ENCODE data around the gene GPATCH8. TPM values are rescaled to one million over a fixed set of nuclear protein-coding genes. Genes with fewer than 3 reads are reported as not detected.
A peak's percentile ranks its signal among the peaks of the same experiment; 100 is the strongest.

Gene GPATCH8
- total and polyA plus RNA-seq, 9 of the 15 experiments (the other 6 are each of a cell fraction or from before 2014, with no cell fraction given), result 10.6 to 29.6 (median 13.2) TPM

DNA sequence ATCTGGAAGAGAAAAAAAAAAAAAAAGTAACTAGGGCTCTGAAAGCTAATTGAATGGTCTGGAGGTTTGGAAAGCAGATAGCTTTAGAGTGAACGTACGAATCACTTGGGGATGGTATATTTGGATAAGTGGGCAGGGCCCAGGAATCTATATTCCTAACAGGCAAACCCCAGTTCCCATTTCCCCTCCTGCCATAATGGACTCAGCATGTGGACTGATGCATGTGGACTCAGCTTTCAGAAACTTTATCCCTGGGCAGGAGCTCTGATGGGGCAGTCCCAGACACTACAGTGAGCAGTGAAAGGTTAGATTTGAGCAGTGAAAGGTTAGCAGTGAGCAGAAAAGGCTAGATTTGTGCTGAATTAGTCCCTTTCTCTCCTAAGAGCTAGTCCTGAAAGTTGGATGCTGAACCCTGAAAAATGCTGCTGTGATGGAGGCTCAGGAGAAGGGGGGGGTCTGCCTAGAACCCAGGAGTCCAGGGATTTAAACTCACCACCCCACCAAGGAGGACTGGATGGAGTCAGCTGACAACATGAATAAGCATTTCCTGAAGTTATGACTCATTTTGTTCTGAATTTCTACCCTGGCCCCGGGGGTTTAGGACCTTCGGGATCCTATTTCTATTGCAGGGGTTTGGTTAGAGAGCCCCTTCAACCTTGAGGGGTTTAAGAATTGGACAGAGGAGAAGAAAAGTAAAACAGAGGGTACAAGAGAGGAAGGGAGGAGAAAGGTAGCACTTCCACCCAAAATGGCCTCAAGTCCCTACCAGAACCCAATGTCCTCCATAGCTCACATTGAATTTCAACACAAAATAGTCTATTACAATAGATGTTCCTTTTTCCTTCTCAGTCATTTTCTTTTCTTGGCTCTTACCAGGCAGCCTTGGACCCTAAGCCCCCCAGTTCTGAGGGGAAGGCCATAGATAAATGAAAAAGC is 43.7 kb upstream of the GPATCH8 start (continued):
- TF ChIP-seq CREB3 (tag; conservative IDR thresholded peaks at IDR 0.05; ENCODE audit: low read depth), result no peak
- no peak for TF ChIP-seq NR2F6 (CRISPR knock-in tag; IDR thresholded peaks at IDR 0.05)
- no peak for TF ChIP-seq RAD21 (CRISPR knock-in tag; conservative IDR thresholded peaks at IDR 0.05 in 1 of 2, IDR thresholded peaks at IDR 0.05 in 1 of 2)
- TF ChIP-seq EP300 (IDR thresholded peaks at IDR 0.05; ENCODE audit: low read length), result no peak
- TF ChIP-seq, protein P1, sequence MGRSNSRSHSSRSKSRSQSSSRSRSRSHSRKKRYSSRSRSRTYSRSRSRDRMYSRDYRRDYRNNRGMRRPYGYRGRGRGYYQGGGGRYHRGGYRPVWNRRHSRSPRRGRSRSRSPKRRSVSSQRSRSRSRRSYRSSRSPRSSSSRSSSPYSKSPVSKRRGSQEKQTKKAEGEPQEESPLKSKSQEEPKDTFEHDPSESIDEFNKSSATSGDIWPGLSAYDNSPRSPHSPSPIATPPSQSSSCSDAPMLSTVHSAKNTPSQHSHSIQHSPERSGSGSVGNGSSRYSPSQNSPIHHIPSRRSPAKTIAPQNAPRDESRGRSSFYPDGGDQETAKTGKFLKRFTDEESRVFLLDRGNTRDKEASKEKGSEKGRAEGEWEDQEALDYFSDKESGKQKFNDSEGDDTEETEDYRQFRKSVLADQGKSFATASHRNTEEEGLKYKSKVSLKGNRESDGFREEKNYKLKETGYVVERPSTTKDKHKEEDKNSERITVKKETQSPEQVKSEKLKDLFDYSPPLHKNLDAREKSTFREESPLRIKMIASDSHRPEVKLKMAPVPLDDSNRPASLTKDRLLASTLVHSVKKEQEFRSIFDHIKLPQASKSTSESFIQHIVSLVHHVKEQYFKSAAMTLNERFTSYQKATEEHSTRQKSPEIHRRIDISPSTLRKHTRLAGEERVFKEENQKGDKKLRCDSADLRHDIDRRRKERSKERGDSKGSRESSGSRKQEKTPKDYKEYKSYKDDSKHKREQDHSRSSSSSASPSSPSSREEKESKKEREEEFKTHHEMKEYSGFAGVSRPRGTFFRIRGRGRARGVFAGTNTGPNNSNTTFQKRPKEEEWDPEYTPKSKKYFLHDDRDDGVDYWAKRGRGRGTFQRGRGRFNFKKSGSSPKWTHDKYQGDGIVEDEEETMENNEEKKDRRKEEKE (IDR thresholded peaks at IDR 0.05; ENCODE audit: borderline replicate concordance in 1 of 2, control insufficient read depth in 1 of 2, low read depth in 2 of 2, low read length in 1 of 2), result no peak
- TF ChIP-seq CTBP1 (IDR thresholded peaks at IDR 0.05; ENCODE audit: borderline replicate concordance), result no peak
- peak; percentile 16; the same call in 1 of the 2 replicates for TF ChIP-seq ATF7 (IDR thresholded peaks at IDR 0.05)
- TF ChIP-seq HMG20B (CRISPR knock-in tag; IDR thresholded peaks at IDR 0.05), result no peak
- no peak for TF ChIP-seq TCF3 (CRISPR knock-in tag; IDR thresholded peaks at IDR 0.05)
- no peak for TF ChIP-seq KLF6 (CRISPR knock-in tag; IDR thresholded peaks at IDR 0.05; ENCODE audit: borderline replicate concordance)
- no peak for TF ChIP-seq FOXK2 (conservative IDR thresholded peaks at IDR 0.05 in 1 of 2, IDR thresholded peaks at IDR 0.05 in 1 of 2; ENCODE audit: low read depth in 2 of 2)
- TF ChIP-seq, protein P2, sequence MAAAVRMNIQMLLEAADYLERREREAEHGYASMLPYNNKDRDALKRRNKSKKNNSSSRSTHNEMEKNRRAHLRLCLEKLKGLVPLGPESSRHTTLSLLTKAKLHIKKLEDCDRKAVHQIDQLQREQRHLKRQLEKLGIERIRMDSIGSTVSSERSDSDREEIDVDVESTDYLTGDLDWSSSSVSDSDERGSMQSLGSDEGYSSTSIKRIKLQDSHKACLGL (CRISPR knock-in tag; IDR thresholded peaks at IDR 0.05; ENCODE audit: borderline replicate concordance, poor library complexity, severe bottlenecking), result no peak
- no peak for TF ChIP-seq CBFA2T3 (IDR thresholded peaks at IDR 0.05)
- TF ChIP-seq SMARCA4 (IDR thresholded peaks at IDR 0.05), result peak; percentile 82
- no peak for TF ChIP-seq ZFP36 (IDR thresholded peaks at IDR 0.05; ENCODE audit: low read depth, low read length, partially characterized antibody)
- TF ChIP-seq ZNF212 (CRISPR knock-in tag; IDR thresholded peaks at IDR 0.05), result no peak
- TF ChIP-seq HNRNPUL1 (IDR thresholded peaks at IDR 0.05; ENCODE audit: low read length), result no peak
- peak; percentile 85 for TF ChIP-seq NFE2 (IDR thresholded peaks at IDR 0.05; ENCODE audit: low read depth)
- TF ChIP-seq, protein P3, sequence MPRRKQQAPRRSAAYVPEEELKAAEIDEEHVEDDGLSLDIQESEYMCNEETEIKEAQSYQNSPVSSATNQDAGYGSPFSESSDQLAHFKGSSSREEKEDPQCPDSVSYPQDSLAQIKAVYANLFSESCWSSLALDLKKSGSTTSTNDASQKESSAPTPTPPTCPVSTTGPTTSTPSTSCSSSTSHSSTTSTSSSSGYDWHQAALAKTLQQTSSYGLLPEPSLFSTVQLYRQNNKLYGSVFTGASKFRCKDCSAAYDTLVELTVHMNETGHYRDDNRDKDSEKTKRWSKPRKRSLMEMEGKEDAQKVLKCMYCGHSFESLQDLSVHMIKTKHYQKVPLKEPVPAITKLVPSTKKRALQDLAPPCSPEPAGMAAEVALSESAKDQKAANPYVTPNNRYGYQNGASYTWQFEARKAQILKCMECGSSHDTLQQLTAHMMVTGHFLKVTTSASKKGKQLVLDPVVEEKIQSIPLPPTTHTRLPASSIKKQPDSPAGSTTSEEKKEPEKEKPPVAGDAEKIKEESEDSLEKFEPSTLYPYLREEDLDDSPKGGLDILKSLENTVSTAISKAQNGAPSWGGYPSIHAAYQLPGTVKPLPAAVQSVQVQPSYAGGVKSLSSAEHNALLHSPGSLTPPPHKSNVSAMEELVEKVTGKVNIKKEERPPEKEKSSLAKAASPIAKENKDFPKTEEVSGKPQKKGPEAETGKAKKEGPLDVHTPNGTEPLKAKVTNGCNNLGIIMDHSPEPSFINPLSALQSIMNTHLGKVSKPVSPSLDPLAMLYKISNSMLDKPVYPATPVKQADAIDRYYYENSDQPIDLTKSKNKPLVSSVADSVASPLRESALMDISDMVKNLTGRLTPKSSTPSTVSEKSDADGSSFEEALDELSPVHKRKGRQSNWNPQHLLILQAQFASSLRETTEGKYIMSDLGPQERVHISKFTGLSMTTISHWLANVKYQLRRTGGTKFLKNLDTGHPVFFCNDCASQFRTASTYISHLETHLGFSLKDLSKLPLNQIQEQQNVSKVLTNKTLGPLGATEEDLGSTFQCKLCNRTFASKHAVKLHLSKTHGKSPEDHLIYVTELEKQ (CRISPR knock-in tag; IDR thresholded peaks at IDR 0.05), result no peak
- no peak for TF ChIP-seq MCM7 (IDR thresholded peaks at IDR 0.05)

Measured in K562 (cell line).